ENCODE measurements around the gene SNX8.

Gene SNX8

DNA sequence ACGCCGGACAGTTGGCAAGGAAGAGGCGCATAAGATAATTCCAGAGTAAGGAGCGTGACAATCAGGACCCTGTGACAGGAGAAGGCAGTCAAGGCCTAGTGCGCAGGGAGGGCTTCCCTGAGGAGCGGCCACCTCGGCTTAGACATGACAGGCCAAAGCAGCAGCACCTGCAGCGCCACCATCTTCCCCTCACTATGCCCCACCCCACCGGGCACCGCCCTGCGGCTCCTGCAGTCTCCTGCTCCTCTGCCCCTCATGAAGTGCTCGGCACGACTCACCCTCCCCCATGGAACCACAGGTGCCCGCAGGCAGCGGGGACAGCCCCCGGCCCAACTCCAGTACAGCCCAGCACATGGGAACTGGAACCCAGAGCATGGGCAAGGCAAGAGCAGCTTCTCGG lies 93.3 kb downstream of the SNX8 start:
- DNase-seq (ENCODE audit: low read depth), result no peak

- DNase-seq (ENCODE audit: low read depth), result no peak
Observed at GRCh38 chr7:2220506-2220905, 93.7 kb downstream of the SNX8 start.

DNA sequence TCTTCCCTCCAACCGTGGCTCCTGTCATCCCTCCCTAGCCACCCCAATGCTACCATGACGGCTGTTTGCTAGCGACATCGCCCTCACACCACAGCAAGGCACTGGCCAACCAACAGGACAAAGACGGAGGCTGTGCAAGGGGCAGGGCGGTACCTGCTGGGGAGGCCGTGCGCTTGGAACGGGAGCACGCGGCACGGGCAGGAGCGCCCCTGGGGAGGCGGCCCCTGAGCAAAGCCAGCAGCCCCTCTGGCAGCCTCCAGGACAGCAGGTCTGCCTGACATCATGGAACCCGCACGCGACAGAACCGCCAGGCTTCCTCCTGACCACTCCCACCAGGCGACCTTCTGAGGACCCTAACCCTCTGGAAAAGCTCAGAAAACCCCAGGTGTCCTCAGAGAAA lies 94.2 kb downstream of the SNX8 start:
- DNase-seq (ENCODE audit: low read depth), result no peak

GRCh38 chr7:2219606-2220005 lies 94.6 kb downstream of the SNX8 start:
- DNase-seq (ENCODE audit: low read depth), result no peak

GRCh38 chr7:2219136-2219535 lies 95.1 kb downstream of the SNX8 start:
- no peak for DNase-seq (ENCODE audit: low read depth)

DNA sequence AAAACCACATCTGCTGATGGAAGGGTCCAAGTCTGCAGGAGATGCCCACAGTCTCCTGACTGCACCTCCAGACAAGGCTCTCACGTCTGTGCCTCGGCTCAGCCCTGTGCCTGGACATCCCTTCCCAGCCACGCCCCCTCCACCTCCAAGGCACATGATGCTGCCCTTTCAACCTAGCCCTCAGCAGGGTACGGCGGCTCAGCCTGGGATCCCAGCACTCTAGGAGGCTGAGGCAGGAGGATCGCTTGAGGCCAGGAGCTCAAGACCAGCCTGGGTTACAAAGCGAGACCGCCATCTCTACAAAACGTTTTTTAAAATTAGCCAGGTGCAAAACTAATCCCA lies 95.8 kb downstream of the SNX8 start:
- no peak for DNase-seq (ENCODE audit: low read depth)

- DNase-seq (ENCODE audit: low read depth), result no peak
Observed at GRCh38 chr7:2217716-2218443, 96.4 kb downstream of the SNX8 start.

DNA sequence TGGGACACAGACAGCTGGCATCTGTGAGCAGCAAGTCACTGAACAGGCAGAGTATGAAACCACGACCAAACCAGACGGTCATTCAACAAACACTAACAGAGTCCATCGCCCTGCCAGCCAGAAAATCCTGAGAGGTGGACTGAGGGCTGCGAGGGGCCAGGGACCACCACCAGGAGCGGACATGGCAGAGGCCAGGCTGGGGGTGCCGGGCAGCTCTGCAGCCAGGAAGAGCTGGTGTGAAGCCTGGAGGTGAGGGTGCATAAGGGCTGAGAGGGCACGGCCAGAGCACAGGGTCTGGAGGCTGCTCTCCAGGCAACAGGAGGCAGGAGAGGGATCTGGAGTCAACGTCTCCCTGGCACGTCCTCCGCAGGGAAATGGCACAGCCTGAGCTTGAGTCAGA lies 97.0 kb downstream of the SNX8 start:
- no peak for DNase-seq (ENCODE audit: low read depth)

DNA sequence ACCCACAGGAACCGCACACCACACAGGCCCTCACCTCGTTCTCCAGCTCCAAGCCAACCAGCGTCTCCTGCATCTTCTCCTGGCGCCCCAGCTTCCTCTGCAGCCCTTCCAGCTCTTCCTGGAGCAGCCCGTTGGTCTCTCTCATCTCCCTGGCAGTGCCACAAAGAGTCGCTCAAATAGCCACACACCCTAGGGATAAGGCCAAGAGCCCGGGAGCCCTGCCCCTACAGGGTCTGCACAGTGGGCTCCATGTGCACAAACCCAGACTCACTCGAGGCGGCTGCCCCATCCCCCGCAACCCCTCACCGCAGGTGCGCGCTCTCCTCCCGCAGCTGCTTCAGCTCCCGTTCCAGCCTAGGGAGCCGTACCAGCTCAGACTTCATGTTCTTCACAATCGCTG lies 98.4 kb downstream of the SNX8 start:
- DNase-seq (ENCODE audit: low read depth), result no peak

DNA sequence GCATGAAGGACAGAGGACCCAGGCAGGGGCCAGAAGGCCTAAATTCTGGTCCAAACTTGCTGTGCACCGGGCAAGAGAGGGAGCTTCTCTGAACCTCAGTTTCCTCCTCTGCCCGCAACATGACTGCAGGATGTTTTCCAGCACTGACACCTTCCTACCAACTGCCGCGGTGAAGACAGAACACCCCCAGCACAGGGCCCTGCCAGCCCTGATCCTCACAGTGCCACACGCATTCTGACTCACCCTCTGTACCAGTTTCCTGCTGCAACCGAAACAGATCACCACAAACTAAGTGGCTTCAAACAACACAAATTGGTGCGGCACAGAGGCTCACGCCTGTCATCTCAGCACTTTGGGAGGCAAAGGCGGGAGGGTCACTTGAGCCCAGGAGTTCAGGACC lies 99.6 kb downstream of the SNX8 start:
- no peak for DNase-seq (ENCODE audit: low read depth)

- DNase-seq (ENCODE audit: low read depth), result no peak
Observed at GRCh38 chr7:2213551-2214215, 100.6 kb downstream of the SNX8 start.

DNA sequence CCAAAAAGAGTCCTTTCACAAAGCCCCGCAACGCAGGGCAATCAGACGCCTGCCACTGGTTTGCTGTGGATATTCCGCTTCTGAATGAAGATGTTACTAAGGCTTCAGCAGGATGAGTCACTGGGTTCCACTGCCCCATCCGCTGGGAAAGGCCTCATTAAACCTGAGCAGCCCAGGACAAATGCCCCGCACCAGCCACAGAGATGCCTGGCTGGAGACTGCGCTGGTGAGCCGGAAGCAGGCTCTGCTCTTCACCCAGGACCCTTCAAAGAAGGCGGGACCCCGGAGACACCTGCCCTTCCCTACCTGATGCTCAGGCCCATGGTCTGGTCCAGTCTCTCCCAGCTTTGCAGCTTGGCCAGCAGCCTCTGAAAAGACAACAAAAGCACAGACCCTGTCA lies 101.3 kb downstream of the SNX8 start:
- DNase-seq (ENCODE audit: low read depth), result no peak

GRCh38 chr7:2211926-2212325 lies 102.3 kb downstream of the SNX8 start:
- DNase-seq (ENCODE audit: low read depth), result no peak

- DNase-seq (ENCODE audit: low read depth), result no peak
Observed at GRCh38 chr7:2211259-2211880, 102.9 kb downstream of the SNX8 start.

GRCh38 chr7:2210551-2211258 lies 103.5 kb downstream of the SNX8 start:
- no peak for DNase-seq (ENCODE audit: low read depth)

- no peak for DNase-seq (ENCODE audit: low read depth)
Observed at GRCh38 chr7:2209961-2210323, 104.3 kb downstream of the SNX8 start.

- DNase-seq (ENCODE audit: low read depth), result no peak
Observed at GRCh38 chr7:2209146-2209960, 104.9 kb downstream of the SNX8 start.

- DNase-seq (ENCODE audit: low read depth), result no peak
Observed at GRCh38 chr7:2208712-2209111, 105.5 kb downstream of the SNX8 start.

DNA sequence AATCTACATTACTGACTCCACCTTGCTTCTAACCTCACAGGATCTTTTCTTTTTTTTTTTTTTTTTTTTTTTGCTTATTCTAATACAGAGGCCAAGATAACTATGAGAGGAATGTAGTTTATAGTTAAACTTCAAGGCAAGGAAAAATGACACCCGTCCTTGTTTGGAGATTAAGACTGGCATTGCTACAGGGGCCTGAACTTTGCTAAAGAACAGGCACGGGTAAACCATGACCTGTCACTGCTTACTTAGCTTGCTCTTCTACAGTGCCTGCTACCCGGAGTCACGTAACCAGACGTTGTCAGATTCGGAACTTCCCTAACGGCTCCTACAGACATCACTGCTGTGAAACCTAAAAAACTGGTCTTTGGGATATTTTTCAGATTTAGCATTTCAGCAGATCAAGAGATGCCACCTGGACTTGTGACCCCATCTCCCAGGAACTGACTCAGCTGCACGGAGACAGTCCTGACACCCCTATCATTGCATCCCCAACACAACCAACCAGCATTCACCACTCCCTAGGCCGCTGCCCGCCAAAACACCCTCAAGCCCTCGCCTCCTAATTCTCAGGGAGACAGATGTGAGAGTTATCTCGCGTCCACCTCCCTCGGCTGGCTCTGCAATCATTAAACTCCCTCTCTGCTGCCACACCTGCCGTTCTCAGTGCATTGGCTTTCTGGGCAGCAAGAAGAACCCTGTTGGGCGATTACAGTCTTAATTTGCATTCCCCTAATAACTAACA lies 109.0 kb downstream of the SNX8 start:
- DNase-seq (ENCODE audit: low read depth), result no peak

- DNase-seq (ENCODE audit: low read depth), result no peak
Observed at GRCh38 chr7:2204446-2204845, 109.8 kb downstream of the SNX8 start.

GRCh38 chr7:2203766-2204300 lies 110.4 kb downstream of the SNX8 start:
- no peak for DNase-seq (ENCODE audit: low read depth)
